Fibroblast of gingiva (primary cell): ENCODE data around the gene OPA3.

Experiments used
- DNase-seq: peaks from one replicate; pipeline ENCODE4 v3.0.0-alpha.2; 2011; ENCODE audit warnings: low read depth

Gene OPA3

DNA sequence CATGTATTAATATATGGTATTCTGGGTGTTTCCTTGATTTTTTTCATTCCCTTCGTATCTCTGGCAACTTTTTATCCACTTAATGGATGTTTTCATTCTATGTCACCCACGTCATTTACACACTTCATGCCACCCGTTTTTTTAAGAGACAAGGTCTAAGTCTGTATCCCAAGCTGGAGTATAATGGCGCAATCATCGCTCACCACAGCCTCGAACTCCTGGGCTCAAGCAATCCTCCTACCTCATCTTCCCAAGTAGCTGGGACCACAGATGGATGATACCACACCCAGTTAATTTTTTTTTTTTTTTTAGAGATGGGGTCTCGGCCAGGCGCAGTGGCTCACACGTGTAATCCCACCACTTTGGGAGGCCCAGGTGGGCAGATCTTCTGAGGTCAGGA, 80.7 kb downstream of the OPA3 start:
- no peak for DNase-seq

DNA sequence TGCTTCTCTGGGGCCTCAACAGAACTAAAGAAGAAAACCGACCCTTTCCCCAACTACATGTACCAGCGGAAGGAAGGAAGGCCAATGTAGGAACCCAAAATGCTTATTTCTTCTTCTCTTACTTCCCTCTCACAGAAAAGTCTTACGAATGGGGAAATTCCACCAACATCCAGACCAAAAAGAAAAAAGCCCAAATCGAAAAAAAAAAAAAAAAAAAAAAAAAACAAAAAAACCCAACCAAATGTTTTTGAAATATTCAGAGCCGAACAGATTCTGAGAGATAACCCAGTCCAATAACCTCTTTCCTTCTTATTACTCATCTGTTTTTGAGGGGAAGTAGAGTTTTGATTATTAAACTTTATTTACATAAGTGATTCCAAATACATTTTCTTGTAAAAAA, 82.5 kb downstream of the OPA3 start:
- DNase-seq: no peak

DNA sequence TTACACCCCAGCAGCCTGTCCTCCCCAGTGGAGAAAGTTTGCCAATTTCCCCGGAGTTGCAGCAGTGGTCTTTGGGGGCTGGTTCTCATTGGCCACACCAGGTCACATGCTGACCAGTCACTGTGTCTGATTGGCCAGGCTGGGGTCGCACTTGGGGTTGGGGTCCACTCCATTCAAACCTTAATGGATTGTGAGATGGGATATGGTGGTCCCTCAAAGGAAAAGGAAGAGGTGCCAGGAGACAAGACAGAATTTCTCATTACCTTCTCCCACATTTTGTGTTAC, 82.9 kb downstream of the OPA3 start:
- no peak for DNase-seq

- peak; percentile 18 for DNase-seq
Observed at GRCh38 chr19:45500918-45501729, 83.5 kb downstream of the OPA3 start.

DNA sequence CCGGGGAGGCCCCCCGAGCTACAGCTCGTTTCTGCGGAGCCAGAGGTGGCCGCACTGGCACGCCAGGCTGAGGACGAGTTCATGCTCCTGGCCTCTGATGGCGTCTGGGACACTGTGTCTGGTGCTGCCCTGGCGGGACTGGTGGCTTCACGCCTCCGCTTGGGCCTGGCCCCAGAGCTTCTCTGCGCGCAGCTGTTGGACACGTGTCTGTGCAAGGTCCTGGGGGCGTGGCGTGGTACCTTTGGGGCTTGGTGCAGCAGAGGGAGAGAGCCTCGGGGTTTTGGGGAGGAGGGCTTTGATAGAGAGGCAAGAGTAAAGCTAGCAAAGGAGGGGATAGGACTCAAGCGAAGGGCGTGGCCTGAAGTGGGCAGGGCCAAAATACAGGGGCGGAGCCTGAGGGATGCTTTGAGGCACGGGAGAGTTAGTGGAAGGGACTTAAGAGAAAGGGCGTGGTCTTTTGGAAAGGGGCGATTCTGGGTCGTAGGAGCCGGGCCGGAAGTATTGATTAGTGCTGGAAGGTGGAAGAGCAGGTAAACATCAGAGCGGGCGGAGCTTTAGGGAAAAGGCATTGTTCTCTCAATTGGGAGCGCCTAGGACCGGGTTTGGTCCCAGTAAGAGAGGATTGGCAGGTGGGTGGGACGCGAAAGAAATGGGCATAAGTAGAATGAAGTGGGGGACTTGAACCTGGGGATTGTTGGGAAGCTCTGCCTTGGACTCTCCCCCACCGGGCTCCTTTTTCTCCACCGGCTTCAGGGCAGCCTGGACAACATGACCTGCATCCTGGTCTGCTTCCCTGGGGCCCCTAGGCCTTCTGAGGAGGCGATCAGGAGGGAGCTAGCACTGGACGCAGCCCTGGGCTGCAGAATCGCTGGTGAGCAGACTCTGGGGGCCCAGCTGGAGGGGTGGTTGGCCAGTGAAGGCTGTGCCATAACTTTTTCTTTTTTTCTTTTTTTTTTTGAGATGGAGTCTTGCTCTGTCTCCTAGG, 85.1 kb downstream of the OPA3 start:
- no peak for DNase-seq

- DNase-seq: peak; percentile 4
Observed at GRCh38 chr19:45498411-45499195, 86.0 kb downstream of the OPA3 start, which contains the start of gene PPM1N. TSS of gene PPM1N (plus strand) at chr19:45498443. CDS start at chr19:45498473, 30 bp downstream.

DNA sequence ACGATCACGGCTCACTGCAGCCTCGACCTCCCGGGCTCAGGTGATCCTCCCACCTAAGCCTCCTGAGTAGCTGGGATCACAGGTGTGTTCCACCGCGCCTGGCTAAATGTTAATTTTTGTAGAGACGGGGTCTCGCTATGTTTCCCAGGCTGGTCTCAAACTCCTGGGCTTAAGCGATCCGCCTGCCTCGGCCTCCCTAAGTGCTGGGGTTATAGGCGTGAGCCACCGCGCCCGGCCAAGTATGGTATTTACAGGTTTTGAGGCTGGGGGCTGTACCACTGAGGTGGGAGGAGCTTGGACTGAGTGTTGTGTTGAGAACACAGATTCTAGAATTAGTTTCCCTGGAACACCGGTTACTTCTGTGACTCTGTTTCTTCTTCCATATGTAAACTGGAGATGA, 86.8 kb downstream of the OPA3 start:
- no peak for DNase-seq

DNA sequence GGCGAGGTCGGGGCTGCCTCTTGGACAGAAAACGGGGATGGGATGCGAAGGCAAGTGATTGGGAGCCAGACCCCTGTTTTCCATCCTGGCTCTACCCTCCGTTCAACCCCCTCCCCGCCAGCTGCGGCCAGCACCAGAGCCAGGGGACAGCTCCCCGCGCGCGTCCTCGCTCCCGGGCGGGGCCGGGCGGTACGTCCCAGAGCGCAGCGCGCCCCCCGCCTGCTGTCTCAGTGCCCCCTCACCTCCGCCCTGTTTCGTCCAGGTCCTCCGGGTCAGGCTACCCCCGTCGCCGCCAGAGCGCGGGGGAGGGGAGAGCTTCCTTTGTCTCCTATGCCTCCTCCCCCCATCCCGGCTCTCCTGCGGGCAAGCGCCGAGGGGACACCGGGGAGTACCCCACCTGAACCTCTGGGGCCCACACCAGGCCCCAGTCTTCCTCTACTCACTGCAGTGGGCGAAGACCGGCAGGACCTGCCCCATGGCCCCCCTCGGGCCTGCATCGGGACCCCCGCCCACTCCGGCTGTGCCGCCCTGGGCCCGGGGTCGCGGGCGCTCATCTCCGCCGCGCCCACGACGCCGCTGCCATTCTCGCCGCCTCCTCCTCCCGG, 88.2 kb downstream of the OPA3 start:
- no peak for DNase-seq

GRCh38 chr19:45495178-45495577, 89.4 kb downstream of the OPA3 start:
- DNase-seq: no peak

- DNase-seq: no peak
Observed at GRCh38 chr19:45494261-45494916, 90.2 kb downstream of the OPA3 start.

GRCh38 chr19:45492627-45493470, 91.8 kb downstream of the OPA3 start:
- peak; percentile 78 for DNase-seq

DNA sequence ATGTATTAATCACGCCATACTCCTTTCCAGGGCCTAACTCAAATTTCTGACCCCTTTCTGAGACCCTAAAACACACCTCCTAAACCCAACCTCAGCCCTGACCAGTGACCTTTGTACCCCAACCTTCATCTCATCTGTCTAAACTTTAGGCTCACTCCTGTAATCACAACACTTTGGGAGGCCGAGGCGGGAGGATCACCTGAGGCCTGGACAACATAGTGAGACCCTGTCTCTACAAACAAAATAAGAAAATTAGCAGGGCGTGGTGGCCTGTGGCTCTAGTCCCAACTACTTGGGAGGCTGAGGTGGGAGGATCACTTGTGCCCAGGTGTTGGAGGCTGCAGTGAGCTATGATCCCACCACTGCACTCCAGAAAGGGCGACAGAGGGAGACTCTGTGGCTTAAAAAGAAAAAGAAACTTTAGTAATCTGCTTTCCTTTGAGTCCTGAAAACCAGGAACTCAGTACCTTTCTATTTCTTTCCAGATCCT, 92.4 kb downstream of the OPA3 start:
- no peak for DNase-seq

GRCh38 chr19:45489216-45489855, 95.3 kb downstream of the OPA3 start:
- no peak for DNase-seq

- no peak for DNase-seq
Observed at GRCh38 chr19:45488708-45489107, 95.9 kb downstream of the OPA3 start.

GRCh38 chr19:45485305-45486077, 99.1 kb downstream of the OPA3 start:
- DNase-seq: peak; percentile 91

DNA sequence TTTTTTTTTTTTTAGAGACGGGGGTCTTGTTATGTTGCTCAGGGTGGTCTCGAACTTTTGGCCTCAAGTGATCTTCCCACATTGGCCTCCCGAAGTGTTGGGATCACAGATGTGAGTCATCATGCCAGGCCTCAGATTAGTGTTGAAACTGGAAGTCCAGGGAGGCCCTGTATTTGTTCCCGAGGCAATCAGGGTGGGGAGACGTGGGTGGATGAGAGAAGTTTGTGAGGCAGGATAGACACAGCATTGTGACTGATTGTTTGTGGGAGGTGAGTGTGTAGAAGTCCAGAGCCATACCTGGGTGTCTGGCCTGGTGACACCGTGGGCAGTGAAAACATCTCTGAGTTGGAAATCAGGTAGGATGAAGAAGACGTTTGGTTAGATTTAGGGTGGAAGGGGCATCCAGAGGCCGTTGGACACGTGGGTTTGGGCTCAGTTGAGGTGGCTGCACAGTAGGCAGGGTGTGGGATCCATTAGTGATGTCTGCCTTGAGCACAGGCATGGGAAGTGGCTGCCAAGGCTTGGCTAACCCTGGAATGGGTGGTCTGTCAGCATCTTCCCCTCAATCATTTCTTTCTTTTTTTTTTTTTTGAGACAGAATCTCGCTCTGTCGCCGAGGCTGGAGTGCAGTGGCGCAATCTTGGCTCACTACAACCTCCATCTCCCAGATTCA, 100.2 kb downstream of the OPA3 start:
- no peak for DNase-seq

- no peak for DNase-seq
Observed at GRCh38 chr19:45483033-45483432, 101.6 kb downstream of the OPA3 start.
